ENCODE measurements around the gene UROS. TPM values are rescaled to one million over a fixed set of nuclear protein-coding genes. Genes with fewer than 3 reads are reported as not detected.

Gene UROS
- total RNA-seq, 1 donor from 2014 or later = 45.0 TPM

DNA sequence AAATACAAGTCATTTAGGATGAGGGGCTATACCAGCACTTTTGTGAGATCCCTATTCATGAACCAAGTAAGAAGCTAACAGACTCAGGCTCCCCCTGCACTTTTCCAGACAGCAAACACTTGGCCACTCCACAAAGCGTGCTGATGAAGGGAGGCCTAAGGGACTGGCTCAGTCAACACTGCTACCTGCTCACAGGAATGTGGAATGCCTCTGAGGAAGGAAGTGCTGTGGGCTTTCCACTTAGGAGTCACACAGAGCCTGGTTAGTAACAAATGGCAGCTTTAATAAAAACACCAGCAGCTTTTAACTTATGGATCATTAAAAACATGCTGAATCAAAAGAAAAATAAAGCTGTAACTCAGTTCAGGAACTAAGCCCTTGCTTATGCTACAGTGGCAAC, 15.0 kb downstream of the UROS start:
- Mint-ChIP-seq H3K9me3 (ENCODE audit: low read depth) (no peaks in the 10 kb centered on the region), H3K4me3 (ENCODE audit: low read depth) (no peak overlapping the region), H3K27me3 (no peaks in the 10 kb centered on the region), H3K27ac (no peak overlapping the region), H3K36me3 (ENCODE audit: insufficient read depth) (peaks cover 11% of the 10 kb centered on the region), H3K4me1 (ENCODE audit: low read depth) (no peaks in the 10 kb centered on the region)
- TF ChIP-seq, protein P1, sequence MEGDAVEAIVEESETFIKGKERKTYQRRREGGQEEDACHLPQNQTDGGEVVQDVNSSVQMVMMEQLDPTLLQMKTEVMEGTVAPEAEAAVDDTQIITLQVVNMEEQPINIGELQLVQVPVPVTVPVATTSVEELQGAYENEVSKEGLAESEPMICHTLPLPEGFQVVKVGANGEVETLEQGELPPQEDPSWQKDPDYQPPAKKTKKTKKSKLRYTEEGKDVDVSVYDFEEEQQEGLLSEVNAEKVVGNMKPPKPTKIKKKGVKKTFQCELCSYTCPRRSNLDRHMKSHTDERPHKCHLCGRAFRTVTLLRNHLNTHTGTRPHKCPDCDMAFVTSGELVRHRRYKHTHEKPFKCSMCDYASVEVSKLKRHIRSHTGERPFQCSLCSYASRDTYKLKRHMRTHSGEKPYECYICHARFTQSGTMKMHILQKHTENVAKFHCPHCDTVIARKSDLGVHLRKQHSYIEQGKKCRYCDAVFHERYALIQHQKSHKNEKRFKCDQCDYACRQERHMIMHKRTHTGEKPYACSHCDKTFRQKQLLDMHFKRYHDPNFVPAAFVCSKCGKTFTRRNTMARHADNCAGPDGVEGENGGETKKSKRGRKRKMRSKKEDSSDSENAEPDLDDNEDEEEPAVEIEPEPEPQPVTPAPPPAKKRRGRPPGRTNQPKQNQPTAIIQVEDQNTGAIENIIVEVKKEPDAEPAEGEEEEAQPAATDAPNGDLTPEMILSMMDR (IDR thresholded peaks at IDR 0.05; ENCODE audit: unreplicated experiment) = no peak
- DNase-seq (ENCODE audit: low spot score, unreplicated experiment) = no peak

DNA sequence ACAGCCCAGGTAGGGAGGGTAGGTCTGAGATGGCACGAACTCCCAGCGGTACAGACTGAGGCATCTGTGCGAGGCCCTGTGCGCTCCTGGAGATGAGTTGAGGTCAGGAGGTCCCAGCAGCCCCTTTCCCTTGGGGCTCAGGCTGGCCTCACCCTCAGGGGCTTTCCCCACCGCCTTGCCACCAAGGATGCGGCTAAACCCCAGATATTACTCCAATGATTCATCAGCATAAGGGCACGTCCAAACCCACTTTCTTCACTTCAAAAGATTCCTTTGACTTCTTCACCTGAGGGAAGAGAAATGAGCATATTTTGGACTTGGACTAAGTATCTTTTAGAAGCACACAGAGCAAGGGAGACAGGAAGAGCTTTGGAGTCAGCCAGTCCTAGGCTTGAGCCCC, 20.3 kb downstream of the UROS start:
- H3K36me3 Mint-ChIP-seq (ENCODE audit: insufficient read depth) = peaks cover 8% of the 10 kb centered on the region
- DNase-seq (ENCODE audit: low spot score, unreplicated experiment) = no peak
- TF ChIP-seq, protein P1 (IDR thresholded peaks at IDR 0.05; ENCODE audit: unreplicated experiment) = no peak
- H3K9me3 Mint-ChIP-seq (ENCODE audit: low read depth) = no peaks in the 10 kb centered on the region
- H3K27ac Mint-ChIP-seq = no peak overlapping the region
- no peaks in the 10 kb centered on the region for H3K27me3 Mint-ChIP-seq
- no peak overlapping the region for H3K4me3 Mint-ChIP-seq (ENCODE audit: low read depth)
- peaks cover 17% of the 10 kb centered on the region for H3K4me1 Mint-ChIP-seq (ENCODE audit: low read depth)

GRCh38 chr10:125802131-125802530, 20.9 kb downstream of the UROS start:
- Mint-ChIP-seq H3K27ac (no peak overlapping the region), H3K4me1 (ENCODE audit: low read depth) (peaks cover 17% of the 10 kb centered on the region), H3K4me3 (ENCODE audit: low read depth) (no peak overlapping the region), H3K9me3 (ENCODE audit: low read depth) (no peaks in the 10 kb centered on the region), H3K36me3 (ENCODE audit: insufficient read depth) (peaks cover 8% of the 10 kb centered on the region), H3K27me3 (no peaks in the 10 kb centered on the region)
- DNase-seq (ENCODE audit: low spot score, unreplicated experiment) = no peak
- TF ChIP-seq, protein P1 (IDR thresholded peaks at IDR 0.05; ENCODE audit: unreplicated experiment) = no peak

- Mint-ChIP-seq H3K4me1 (ENCODE audit: low read depth) (peaks cover 17% of the 10 kb centered on the region), H3K36me3 (ENCODE audit: insufficient read depth) (peaks cover 10% of the 10 kb centered on the region), H3K9me3 (ENCODE audit: low read depth) (no peaks in the 10 kb centered on the region), H3K27me3 (no peaks in the 10 kb centered on the region), H3K27ac (no peak overlapping the region), H3K4me3 (ENCODE audit: low read depth) (no peak overlapping the region)
- TF ChIP-seq, protein P1 (IDR thresholded peaks at IDR 0.05; ENCODE audit: unreplicated experiment) = no peak
- DNase-seq (ENCODE audit: low spot score, unreplicated experiment) = no peak
Observed at GRCh38 chr10:125801574-125801973, 21.5 kb downstream of the UROS start.

DNA sequence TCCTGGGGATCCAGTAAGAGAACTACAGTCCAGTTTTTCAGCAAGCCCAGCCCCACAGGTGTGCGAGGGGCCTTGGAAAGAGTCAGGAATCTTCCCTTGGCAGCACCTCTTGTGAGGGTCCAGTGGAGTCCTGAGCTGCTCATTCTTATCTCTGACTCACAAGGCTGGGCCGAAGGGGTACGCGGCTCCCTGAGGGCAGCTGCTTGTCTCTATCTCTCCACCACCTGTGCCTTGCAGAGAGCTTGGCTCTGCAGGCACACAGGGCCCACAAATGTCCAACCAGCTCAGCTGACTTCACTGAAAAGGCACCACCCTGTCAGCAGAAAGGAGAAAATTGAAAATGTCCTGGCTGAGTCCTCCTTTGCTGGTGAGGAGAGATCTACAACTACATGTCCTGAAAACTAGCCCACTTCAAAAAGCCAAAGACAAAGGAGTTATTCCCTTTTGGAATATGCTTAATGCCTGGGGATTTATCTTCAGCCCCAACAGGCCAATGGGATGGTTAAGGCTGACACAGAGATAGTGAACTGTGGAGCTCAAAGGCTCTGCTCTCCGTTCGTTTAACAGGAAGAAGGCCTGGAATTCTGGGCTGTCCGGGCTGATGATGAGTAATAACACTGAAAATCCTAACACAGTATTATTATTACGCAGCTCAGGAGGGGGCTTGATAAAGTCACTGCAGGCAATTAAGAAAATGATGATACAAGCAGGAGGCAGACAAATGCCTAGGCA, 23.4 kb downstream of the UROS start:
- no peaks in the 10 kb centered on the region for H3K9me3 Mint-ChIP-seq (ENCODE audit: low read depth)
- H3K27ac Mint-ChIP-seq = no peak overlapping the region
- H3K4me1 Mint-ChIP-seq (ENCODE audit: low read depth) = peaks cover 17% of the 10 kb centered on the region

More for the DNA sequence above, 23.4 kb downstream of the UROS start:
- Mint-ChIP-seq H3K4me3 (ENCODE audit: low read depth) (no peak overlapping the region), H3K27me3 (no peaks in the 10 kb centered on the region), H3K36me3 (ENCODE audit: insufficient read depth) (peaks cover 8% of the 10 kb centered on the region)
- no peak for DNase-seq (ENCODE audit: low spot score, unreplicated experiment)
- TF ChIP-seq, protein P1 (IDR thresholded peaks at IDR 0.05; ENCODE audit: unreplicated experiment) = no peak
